Ascending aorta (tissue), 2 donors: ENCODE data around the gene AGBL5. TPM values are rescaled to one million over a fixed set of nuclear protein-coding genes. Genes with fewer than 3 reads are reported as not detected.

Experiments
- DNase-seq, 2 donors: peaks; one replicate each; pipeline ENCODE4 v3.0.0-alpha.2; 2019; ENCODE audit warnings: low spot score in 2 of 2
- H3K27ac ChIP-seq, 2 donors: fragments of 200-600 bp; sonication (generic); one replicate each; pipeline ENCODE4 v1.5.1; 2016 to 2017; ENCODE audit warnings: mild to moderate bottlenecking in 1 of 2
- H3K27me3 ChIP-seq: fragments of 200-600 bp; sonication (generic); one replicate; pipeline ENCODE4 v1.5.1; 2017
- H3K36me3 ChIP-seq, 2 donors: fragments of 200-600 bp; sonication (generic); one replicate each; pipeline ENCODE4 v1.5.1; 2016
- H3K4me1 ChIP-seq, 2 donors: fragments of 200-600 bp; sonication (generic); one replicate each; pipeline ENCODE4 v1.5.1; 2016 to 2017; ENCODE audit warnings: mild to moderate bottlenecking in 1 of 2
- H3K4me3 ChIP-seq, 2 donors: fragments of 200-600 bp; sonication (generic); one replicate each; pipeline ENCODE4 v1.5.1; 2016 to 2017; ENCODE audit warnings: mild to moderate bottlenecking in 1 of 2
- H3K9me3 ChIP-seq, 2 donors: fragments of 200-600 bp; sonication (generic); one replicate each; pipeline ENCODE4 v1.5.1; 2016
- CTCF ChIP-seq, 3 experiments: fragments of 200-600 bp in 2 of 3; fragments of 450-650 bp in 1 of 3; sonication (generic) in 2 of 3; IDR thresholded peaks; one replicate each; pipeline ENCODE4 v1.5.1; 2016 to 2019; ENCODE audit warnings: antibody characterized with exemption in 3 of 3, mild to moderate bottlenecking in 1 of 3, moderate library complexity in 1 of 3
- intact Hi-C: fragments of 100-400 bp; cut with DNase I; formaldehyde crosslinking; loops from one replicate; pipeline ENCODE4 v1.15.1; 2023
- total RNA-seq: library from RNA; depleted of rRNA; stranded (reverse); fragments of >200 nt; gene quantifications from one replicate; pipeline ENCODE4 v1.1.0, GENCODE V29; 2016

Gene AGBL5
- 2.1 TPM for total RNA-seq

- peak; percentile 92 to 98 for DNase-seq
- H3K27me3 ChIP-seq = no peaks in the 10 kb centered on the region
- H3K27ac ChIP-seq = peak within 1 kb of the TSS; percentile 85 to 93
- no peaks in the 10 kb centered on the region for H3K9me3 ChIP-seq
- H3K4me1 ChIP-seq = peaks cover 0 to 4% of the 10 kb centered on the region in 2 donors
- H3K36me3 ChIP-seq = peaks cover 18 to 25% of the 10 kb centered on the region in 2 donors
- intact Hi-C loops = loop anchor here (1.0 to 2.0 kb wide), 4 partner anchors 18 to 35 kb away; partner anchors contain the start of genes EMILIN1 and KHK
- TF ChIP-seq CTCF (IDR thresholded peaks at IDR 0.05) = no peak
- peak within 1 kb of the TSS; percentile 71 to 85 for H3K4me3 ChIP-seq
These were observed at the start of gene AGBL5 for GRCh38 chr2:27050996-27051901. Gene AGBL5 (plus strand): TSS chr2:27051668. CDS start chr2:27052959, 1,291 bp downstream.

- no peaks in the 10 kb centered on the region for H3K36me3 ChIP-seq
- no peaks in the 10 kb centered on the region for H3K4me1 ChIP-seq
- no peak overlapping the region for H3K27ac ChIP-seq
- no peak for TF ChIP-seq CTCF (IDR thresholded peaks at IDR 0.05)
- DNase-seq = no peak
- H3K27me3 ChIP-seq = no peaks in the 10 kb centered on the region
- no peaks in the 10 kb centered on the region for H3K9me3 ChIP-seq
- intact Hi-C loops = no loop called here
- no peak overlapping the region for H3K4me3 ChIP-seq
These were observed 49.5 kb upstream of the AGBL5 start for GRCh38 chr2:27001950-27002349.

- TF ChIP-seq CTCF (IDR thresholded peaks at IDR 0.05) = no peak
- Histone ChIP-seq H3K27me3 (no peaks in the 10 kb centered on the region), H3K36me3 (no peaks in the 10 kb centered on the region), H3K4me3 (no peak overlapping the region), H3K9me3 (no peaks in the 10 kb centered on the region), H3K4me1 (no peaks in the 10 kb centered on the region), H3K27ac (no peak overlapping the region)
- intact Hi-C loops = no loop called here
- DNase-seq = no peak
These were observed 48.5 kb upstream of the AGBL5 start for GRCh38 chr2:27003007-27003406.

GRCh38 chr2:27003857-27004256, 47.6 kb upstream of the AGBL5 start:
- no peak overlapping the region for H3K27ac ChIP-seq
- intact Hi-C loops = no loop called here

More at GRCh38 chr2:27003857-27004256, 47.6 kb upstream of the AGBL5 start:
- no peak overlapping the region for H3K4me3 ChIP-seq
- no peak for DNase-seq
- no peaks in the 10 kb centered on the region for H3K9me3 ChIP-seq
- H3K4me1 ChIP-seq = no peaks in the 10 kb centered on the region
- H3K36me3 ChIP-seq = no peaks in the 10 kb centered on the region
- no peak for TF ChIP-seq CTCF (IDR thresholded peaks at IDR 0.05)
- H3K27me3 ChIP-seq = no peaks in the 10 kb centered on the region
